Measurements from ENCODE around the gene CFHR1. TPM values are rescaled to one million over a fixed set of nuclear protein-coding genes. Genes with fewer than 3 reads are reported as not detected.

The CFHR1 gene
- not detected in 2 replicates for total RNA-seq

DNA sequence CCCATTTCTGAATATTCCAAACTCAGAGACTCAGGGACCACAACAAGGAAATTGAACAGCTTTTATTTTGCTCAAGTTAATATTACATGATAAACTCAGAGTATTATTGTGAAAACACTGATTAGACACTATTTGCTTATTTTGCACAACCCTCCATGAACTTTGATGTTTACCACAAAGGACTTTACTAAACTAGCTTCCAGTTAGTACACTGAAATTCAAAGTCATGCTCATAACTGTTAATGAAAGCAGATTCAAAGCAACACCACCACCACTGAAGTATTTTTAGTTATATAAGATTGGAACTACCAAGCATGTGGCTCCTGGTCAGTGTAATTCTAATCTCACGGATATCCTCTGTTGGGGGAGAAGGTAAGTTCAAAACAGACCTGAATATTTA, at the start of gene CFHR1:
Gene CFHR1 (plus strand): TSS at position 201 of the 400 bp plus-strand sequence. CDS start 114 bp downstream, at position 315.

DNA sequence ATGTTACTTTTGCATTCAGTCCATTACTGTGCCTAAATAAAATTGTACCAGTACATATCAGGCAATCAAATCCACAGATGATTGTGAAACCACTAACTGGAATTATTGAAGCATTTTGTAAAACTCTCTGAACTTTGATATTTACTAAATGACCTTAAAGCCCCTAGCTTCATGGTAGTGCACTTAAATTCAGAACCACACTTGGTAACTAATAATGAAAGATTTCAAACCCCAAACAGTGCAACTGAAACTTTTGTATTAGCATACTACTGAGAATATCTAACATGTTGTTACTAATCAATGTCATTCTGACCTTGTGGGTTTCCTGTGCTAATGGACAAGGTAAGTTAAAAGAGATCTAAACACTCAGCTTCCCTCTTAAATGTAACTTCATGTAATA, 44.9 kb upstream of the CFHR1 start, which contains the start of gene CFHR3:
Gene CFHR3 (plus strand): TSS at position 238 of the 400 bp plus-strand sequence. CDS start 47 bp downstream, at position 285.

Other genes with a start within 250 kb of the CFHR1 start
- gene KCNT2, start 211.3 kb upstream of the CFHR1 start, total RNA-seq, result 0.08 TPM in 1 of 2 replicates, not detected in the other
- gene CFH, start 167.7 kb upstream of the CFHR1 start, total RNA-seq, result 1.4 and 5.5 TPM in 2 replicates
- not detected in 2 replicates for gene CFHR3, start 44.9 kb upstream of the CFHR1 start, total RNA-seq
- gene CFHR4, start 68.3 kb downstream of the CFHR1 start, total RNA-seq, result not detected in 2 replicates
- not detected in 2 replicates for gene CFHR2, start 124.0 kb downstream of the CFHR1 start, total RNA-seq
- gene CFHR5, start 157.8 kb downstream of the CFHR1 start, total RNA-seq, result not detected in 2 replicates
- not detected in 2 replicates for gene F13B, start 247.5 kb downstream of the CFHR1 start, total RNA-seq

Data from hair follicular keratinocyte (primary cell).